ENCODE data around the gene FMO1. TPM values are rescaled to one million over a fixed set of nuclear protein-coding genes. Genes with fewer than 3 reads are reported as not detected.

FMO1 gene
- total and polyA plus RNA-seq, 2 donors (not counting 1 experiment from before 2014, with no cell fraction given) = 0.48 TPM; not detected in 1

- ChIA-PET CTCF (interaction anchor here (0.5 to 7.1 kb wide), 24 partner anchors 9 to 1414 kb away, joined by 3 to 144 read pairs (median 4); partner anchors contain the start of genes FMO1, KIFAP3 and PRRC2C), POLR2A (no interaction called here)
- Histone ChIP-seq H3K79me2 (ENCODE audit: control insufficient read depth, insufficient read depth, low read length) (no peaks in the 10 kb centered on the region), H3K9me3 (ENCODE audit: control extremely low read depth in 1 of 3, control insufficient read depth in 2 of 3, insufficient read depth in 1 of 3, low read length in 2 of 3) (peaks cover 0 to 3% (median 0%) of the 10 kb centered on the region in 3 donors), H3K4me2 (replicated peaks; ENCODE audit: low read depth, low read length, poor library complexity, severe bottlenecking) (peak overlapping the region; percentile 70), H3K27ac (ENCODE audit: low read length in 2 of 2) (peak overlapping the region; percentile 51 to 86), H3K9ac (ENCODE audit: low read length) (peak overlapping the region; percentile 61), H3K4me1 (ENCODE audit: control insufficient read depth in 2 of 2, insufficient read depth in 2 of 2, low read length in 2 of 2) (peaks cover 14% of the 10 kb centered on the region in 2 donors), H3K4me3 (ENCODE audit: control extremely low read depth in 1 of 5, extremely low read depth in 1 of 5, insufficient read depth in 1 of 5, low read depth in 2 of 5, low read length in 4 of 5) (peak overlapping the region in 1 of 5 experiments; percentile 58), H3K27me3 (replicated peaks in 1 of 4; ENCODE audit: control extremely low read depth in 1 of 4, control insufficient read depth in 3 of 4, insufficient read depth in 4 of 4, low read length in 3 of 4) (no peaks in the 10 kb centered on the region), H3K36me3 (replicated peaks in 1 of 2; ENCODE audit: control extremely low read depth in 1 of 2, control insufficient read depth in 1 of 2, extremely low read depth in 1 of 2, insufficient read depth in 2 of 2, low read length in 1 of 2) (no peaks in the 10 kb centered on the region), H2AFZ (ENCODE audit: insufficient read depth, low read depth, low read length, poor library complexity, severe bottlenecking) (peak overlapping the region; percentile 68), H4K20me1 (ENCODE audit: control insufficient read depth, insufficient read depth, low read length, poor library complexity, severe bottlenecking) (no peaks in the 10 kb centered on the region)
- TF ChIP-seq CTCF (IDR thresholded peaks at IDR 0.05) = no peak
- TF ChIP-seq EZH2 (IDR thresholded peaks at IDR 0.05; ENCODE audit: borderline replicate concordance, insufficient read depth, low read depth, low read length, poor library complexity, severe bottlenecking) = no peak
- peak; percentile 6 for ATAC-seq (ENCODE audit: low read depth)
- peak overlapping the region; percentile 93 for H3K27ac Mint-ChIP-seq
- peak overlapping the region; percentile 88 for H3K4me3 Mint-ChIP-seq
- peaks cover 2% of the 10 kb centered on the region for H3K9me3 Mint-ChIP-seq (ENCODE audit: insufficient read depth)
- intact Hi-C loops (cut with micrococcal nuclease) = loop anchor here (5.0 to 10.0 kb wide), 5 partner anchors 174 to 1381 kb away; partner anchors contain the start of genes GORAB, METTL13 and PRRC2C
- DNase-seq = no peak
- peaks cover 19% of the 10 kb centered on the region for H3K4me1 Mint-ChIP-seq
- H3K27me3 Mint-ChIP-seq = no peaks in the 10 kb centered on the region
- WGBS (ENCODE audit: insufficient coverage) = no CpG with 5 or more reads among the region's 1 CpG
Observed at GRCh38 chr1:171313319-171313834, 65.1 kb downstream of the FMO1 start.

DNA sequence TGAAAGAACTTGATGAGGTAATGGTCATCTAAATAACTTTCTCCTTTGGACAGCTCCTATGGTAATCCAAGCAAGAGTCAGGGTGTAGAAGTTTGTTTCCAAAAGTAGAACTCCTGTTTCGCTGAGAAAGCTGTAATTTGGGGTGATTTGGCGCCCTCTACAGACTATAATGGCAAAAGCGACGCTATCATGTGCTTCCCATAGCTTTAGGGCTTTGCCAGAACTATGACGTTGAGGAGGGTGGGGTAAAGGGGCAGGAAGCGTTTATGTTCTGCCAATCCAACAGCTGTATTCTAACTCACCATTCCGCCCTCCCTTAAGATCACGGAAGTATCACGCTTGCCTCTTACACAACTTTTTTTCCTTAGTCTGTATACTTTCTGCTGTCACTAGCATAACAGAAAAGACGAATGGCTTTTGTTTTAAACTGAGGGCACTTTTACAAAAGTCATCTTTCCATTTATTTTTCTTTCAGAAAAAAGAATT lies 65.6 kb downstream of the FMO1 start, which contains the start of gene FMO4:
TSS of gene FMO4 (plus strand) at position 349 of the 486 bp plus-strand sequence. CDS start 5,643 bp downstream, outside the sequence.
- intact Hi-C loops (cut with micrococcal nuclease) = loop anchor here (1.0 to 10.0 kb wide), 7 partner anchors 69 to 1382 kb away; partner anchors contain the start of genes GORAB, KIFAP3, METTL13 and PRRC2C
- no peaks in the 10 kb centered on the region for H3K27me3 Mint-ChIP-seq
- DNase-seq (peak; percentile 94), ATAC-seq (ENCODE audit: low read depth) (peak; percentile 100)
- no peak for TF ChIP-seq EZH2 (IDR thresholded peaks at IDR 0.05; ENCODE audit: borderline replicate concordance, insufficient read depth, low read depth, low read length, poor library complexity, severe bottlenecking)
- peak; percentile 89 for TF ChIP-seq CTCF (IDR thresholded peaks at IDR 0.05)
- Histone ChIP-seq H3K4me1 (ENCODE audit: control insufficient read depth in 2 of 2, insufficient read depth in 2 of 2, low read length in 2 of 2) (peaks cover 14% of the 10 kb centered on the region in 2 donors), H3K27ac (ENCODE audit: low read length in 2 of 2) (peak within 1 kb of the TSS; percentile 51 to 86), H3K36me3 (replicated peaks in 1 of 2; ENCODE audit: control extremely low read depth in 1 of 2, control insufficient read depth in 1 of 2, extremely low read depth in 1 of 2, insufficient read depth in 2 of 2, low read length in 1 of 2) (no peaks in the 10 kb centered on the region), H3K79me2 (ENCODE audit: control insufficient read depth, insufficient read depth, low read length) (no peaks in the 10 kb centered on the region), H4K20me1 (ENCODE audit: control insufficient read depth, insufficient read depth, low read length, poor library complexity, severe bottlenecking) (no peaks in the 10 kb centered on the region), H3K9me3 (ENCODE audit: control extremely low read depth in 1 of 3, control insufficient read depth in 2 of 3, insufficient read depth in 1 of 3, low read length in 2 of 3) (peaks cover 0 to 6% (median 3%) of the 10 kb centered on the region in 3 donors), H3K4me3 (ENCODE audit: control extremely low read depth in 1 of 5, extremely low read depth in 1 of 5, insufficient read depth in 1 of 5, low read depth in 2 of 5, low read length in 4 of 5) (peak within 1 kb of the TSS; percentile 6 to 58 (median 8)), H2AFZ (ENCODE audit: insufficient read depth, low read depth, low read length, poor library complexity, severe bottlenecking) (peak within 1 kb of the TSS; percentile 68), H3K27me3 (replicated peaks in 1 of 4; ENCODE audit: control extremely low read depth in 1 of 4, control insufficient read depth in 3 of 4, insufficient read depth in 4 of 4, low read length in 3 of 4) (no peaks in the 10 kb centered on the region), H3K9ac (ENCODE audit: low read length) (peak within 1 kb of the TSS; percentile 61), H3K4me2 (replicated peaks; ENCODE audit: low read depth, low read length, poor library complexity, severe bottlenecking) (peak within 1 kb of the TSS; percentile 70)
- ChIA-PET CTCF (interaction anchor here (0.5 to 7.1 kb wide), 25 partner anchors 10 to 1415 kb away, joined by 3 to 144 read pairs (median 4); partner anchors contain the start of genes FMO1, KIFAP3 and PRRC2C), POLR2A (no interaction called here)
- 0% methylated on average over 2 of the region's 10 CpGs for WGBS (ENCODE audit: insufficient coverage)
- H3K4me3 Mint-ChIP-seq = peak within 1 kb of the TSS; percentile 88
- peak within 1 kb of the TSS; percentile 93 for H3K27ac Mint-ChIP-seq
- peaks cover 19% of the 10 kb centered on the region for H3K4me1 Mint-ChIP-seq
- H3K9me3 Mint-ChIP-seq (ENCODE audit: insufficient read depth) = peaks cover 2% of the 10 kb centered on the region

All from B cell (primary cell).